ENCODE results near the gene PNMA1.

The PNMA1 gene

GRCh38 chr14:73755434-73756014, 41.3 kb upstream of the PNMA1 start:
- Histone ChIP-seq H3K27me3 (ENCODE audit: insufficient read depth, low read length) (no peaks in the 10 kb centered on the region), H3K4me3 (ENCODE audit: low read length) (no peak overlapping the region), H2AFZ (ENCODE audit: low read depth, low read length) (no peak overlapping the region), H3K9me3 (ENCODE audit: low read length) (no peaks in the 10 kb centered on the region), H3K4me1 (ENCODE audit: insufficient read depth, low read length) (peaks cover 38% of the 10 kb centered on the region), H3K36me3 (ENCODE audit: insufficient read depth, low read length) (no peaks in the 10 kb centered on the region)

GRCh38 chr14:73754911-73755360, 40.8 kb upstream of the PNMA1 start:
- Histone ChIP-seq H2AFZ (ENCODE audit: low read depth, low read length) (no peak overlapping the region), H3K27me3 (ENCODE audit: insufficient read depth, low read length) (no peaks in the 10 kb centered on the region), H3K4me3 (ENCODE audit: low read length) (no peak overlapping the region), H3K4me1 (ENCODE audit: insufficient read depth, low read length) (peaks cover 35% of the 10 kb centered on the region), H3K9me3 (ENCODE audit: low read length) (no peaks in the 10 kb centered on the region), H3K36me3 (ENCODE audit: insufficient read depth, low read length) (no peaks in the 10 kb centered on the region)

GRCh38 chr14:73753887-73754795, 40.0 kb upstream of the PNMA1 start:
- Histone ChIP-seq H3K4me3 (ENCODE audit: low read length) (no peak overlapping the region), H3K9me3 (ENCODE audit: low read length) (no peaks in the 10 kb centered on the region), H3K27me3 (ENCODE audit: insufficient read depth, low read length) (no peaks in the 10 kb centered on the region), H2AFZ (ENCODE audit: low read depth, low read length) (no peak overlapping the region), H3K36me3 (ENCODE audit: insufficient read depth, low read length) (no peaks in the 10 kb centered on the region), H3K4me1 (ENCODE audit: insufficient read depth, low read length) (peaks cover 35% of the 10 kb centered on the region)

GRCh38 chr14:73753124-73753886, 39.1 kb upstream of the PNMA1 start:
- Histone ChIP-seq H3K36me3 (ENCODE audit: insufficient read depth, low read length) (no peaks in the 10 kb centered on the region), H3K9me3 (ENCODE audit: low read length) (no peaks in the 10 kb centered on the region), H2AFZ (ENCODE audit: low read depth, low read length) (no peak overlapping the region), H3K4me1 (ENCODE audit: insufficient read depth, low read length) (peaks cover 27% of the 10 kb centered on the region), H3K27me3 (ENCODE audit: insufficient read depth, low read length) (no peaks in the 10 kb centered on the region), H3K4me3 (ENCODE audit: low read length) (no peak overlapping the region)

GRCh38 chr14:73752297-73752992, 38.3 kb upstream of the PNMA1 start:
- Histone ChIP-seq H2AFZ (ENCODE audit: low read depth, low read length) (no peak overlapping the region), H3K27me3 (ENCODE audit: insufficient read depth, low read length) (no peaks in the 10 kb centered on the region), H3K9me3 (ENCODE audit: low read length) (no peaks in the 10 kb centered on the region), H3K4me1 (ENCODE audit: insufficient read depth, low read length) (peaks cover 18% of the 10 kb centered on the region), H3K36me3 (ENCODE audit: insufficient read depth, low read length) (no peaks in the 10 kb centered on the region), H3K4me3 (ENCODE audit: low read length) (no peak overlapping the region)

- Histone ChIP-seq H3K4me3 (ENCODE audit: low read length) (no peak overlapping the region), H3K4me1 (ENCODE audit: insufficient read depth, low read length) (peaks cover 14% of the 10 kb centered on the region), H2AFZ (ENCODE audit: low read depth, low read length) (no peak overlapping the region), H3K36me3 (ENCODE audit: insufficient read depth, low read length) (no peaks in the 10 kb centered on the region), H3K9me3 (ENCODE audit: low read length) (no peaks in the 10 kb centered on the region), H3K27me3 (ENCODE audit: insufficient read depth, low read length) (no peaks in the 10 kb centered on the region)
Observed at GRCh38 chr14:73751157-73751691, 37.0 kb upstream of the PNMA1 start.

GRCh38 chr14:73750531-73750901, 36.3 kb upstream of the PNMA1 start:
- no peak overlapping the region for H3K4me3 ChIP-seq (ENCODE audit: low read length)
- H3K9me3 ChIP-seq (ENCODE audit: low read length) = no peaks in the 10 kb centered on the region
- H3K27me3 ChIP-seq (ENCODE audit: insufficient read depth, low read length) = no peaks in the 10 kb centered on the region
- H3K36me3 ChIP-seq (ENCODE audit: insufficient read depth, low read length) = no peaks in the 10 kb centered on the region
- H2AFZ ChIP-seq (ENCODE audit: low read depth, low read length) = no peak overlapping the region
- peaks cover 7% of the 10 kb centered on the region for H3K4me1 ChIP-seq (ENCODE audit: insufficient read depth, low read length)

GRCh38 chr14:73749706-73750530, 35.7 kb upstream of the PNMA1 start:
- no peak overlapping the region for H2AFZ ChIP-seq (ENCODE audit: low read depth, low read length)
- H3K27me3 ChIP-seq (ENCODE audit: insufficient read depth, low read length) = no peaks in the 10 kb centered on the region
- peaks cover 7% of the 10 kb centered on the region for H3K4me1 ChIP-seq (ENCODE audit: insufficient read depth, low read length)
- no peaks in the 10 kb centered on the region for H3K9me3 ChIP-seq (ENCODE audit: low read length)
- H3K4me3 ChIP-seq (ENCODE audit: low read length) = no peak overlapping the region
- H3K36me3 ChIP-seq (ENCODE audit: insufficient read depth, low read length) = no peaks in the 10 kb centered on the region

- Histone ChIP-seq H3K9me3 (ENCODE audit: low read length) (no peaks in the 10 kb centered on the region), H3K4me1 (ENCODE audit: insufficient read depth, low read length) (peaks cover 9% of the 10 kb centered on the region), H3K4me3 (ENCODE audit: low read length) (no peak overlapping the region), H3K36me3 (ENCODE audit: insufficient read depth, low read length) (no peaks in the 10 kb centered on the region), H3K27me3 (ENCODE audit: insufficient read depth, low read length) (no peaks in the 10 kb centered on the region), H2AFZ (ENCODE audit: low read depth, low read length) (no peak overlapping the region)
Observed at GRCh38 chr14:73748858-73749357, 34.7 kb upstream of the PNMA1 start.

GRCh38 chr14:73747379-73748211, 33.4 kb upstream of the PNMA1 start:
- peaks cover 20% of the 10 kb centered on the region for H3K4me1 ChIP-seq (ENCODE audit: insufficient read depth, low read length)
- no peak overlapping the region for H2AFZ ChIP-seq (ENCODE audit: low read depth, low read length)
- H3K4me3 ChIP-seq (ENCODE audit: low read length) = no peak overlapping the region
- H3K9me3 ChIP-seq (ENCODE audit: low read length) = no peaks in the 10 kb centered on the region
- H3K36me3 ChIP-seq (ENCODE audit: insufficient read depth, low read length) = no peaks in the 10 kb centered on the region
- H3K27me3 ChIP-seq (ENCODE audit: insufficient read depth, low read length) = no peaks in the 10 kb centered on the region

Measured in neuron (in vitro differentiated cells).